Measurements from ENCODE around the gene RYR3.

Gene RYR3

GRCh38 chr15:33369941-33370622 lies 59.3 kb downstream of the RYR3 start:
- TF ChIP-seq POLR2A (IDR thresholded peaks at IDR 0.05; ENCODE audit: low read depth, low read length) = no peak
- TF ChIP-seq POLR2AphosphoS5 (IDR thresholded peaks at IDR 0.05; ENCODE audit: low read depth, low read length) = no peak
- TF ChIP-seq TAF1 (IDR thresholded peaks at IDR 0.05; ENCODE audit: borderline replicate concordance, low read depth, low read length) = no peak
- FAIRE-seq (no peak), DNase-seq (ENCODE audit: insufficient read length) (no peak)

DNA sequence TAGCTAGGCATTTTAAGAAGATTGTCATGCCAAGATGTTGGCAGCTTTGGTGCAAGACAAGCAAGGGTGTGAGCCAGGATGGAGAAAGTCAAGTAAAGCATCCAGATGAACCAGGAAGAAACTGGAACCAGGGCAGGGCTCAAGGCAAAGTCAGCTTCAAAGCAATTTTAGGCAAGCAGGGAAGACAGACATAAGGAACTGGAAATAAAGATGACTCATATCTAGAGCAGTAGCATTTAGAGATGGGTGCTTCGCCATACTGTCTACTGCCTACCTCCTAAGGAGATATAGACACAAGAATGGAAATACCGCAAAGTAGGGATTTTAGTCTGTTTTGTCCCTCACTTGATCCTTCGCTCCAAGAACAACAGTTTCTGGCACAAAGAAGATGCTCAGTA lies 59.9 kb downstream of the RYR3 start:
- no peak for FAIRE-seq

GRCh38 chr15:33371159-33371558 lies 60.4 kb downstream of the RYR3 start:
- TF ChIP-seq TAF1 (IDR thresholded peaks at IDR 0.05; ENCODE audit: borderline replicate concordance, low read depth, low read length) (no peak), POLR2A (IDR thresholded peaks at IDR 0.05; ENCODE audit: low read depth, low read length) (no peak), POLR2AphosphoS5 (IDR thresholded peaks at IDR 0.05; ENCODE audit: low read depth, low read length) (no peak)
- FAIRE-seq = no peak
- no peak for DNase-seq (ENCODE audit: insufficient read length)

More for the DNA sequence above, 59.9 kb downstream of the RYR3 start:
- TF ChIP-seq TAF1 (IDR thresholded peaks at IDR 0.05; ENCODE audit: borderline replicate concordance, low read depth, low read length) = no peak
- TF ChIP-seq POLR2A (IDR thresholded peaks at IDR 0.05; ENCODE audit: low read depth, low read length) = no peak
- TF ChIP-seq POLR2AphosphoS5 (IDR thresholded peaks at IDR 0.05; ENCODE audit: low read depth, low read length) = no peak
- DNase-seq (ENCODE audit: insufficient read length) = no peak

DNA sequence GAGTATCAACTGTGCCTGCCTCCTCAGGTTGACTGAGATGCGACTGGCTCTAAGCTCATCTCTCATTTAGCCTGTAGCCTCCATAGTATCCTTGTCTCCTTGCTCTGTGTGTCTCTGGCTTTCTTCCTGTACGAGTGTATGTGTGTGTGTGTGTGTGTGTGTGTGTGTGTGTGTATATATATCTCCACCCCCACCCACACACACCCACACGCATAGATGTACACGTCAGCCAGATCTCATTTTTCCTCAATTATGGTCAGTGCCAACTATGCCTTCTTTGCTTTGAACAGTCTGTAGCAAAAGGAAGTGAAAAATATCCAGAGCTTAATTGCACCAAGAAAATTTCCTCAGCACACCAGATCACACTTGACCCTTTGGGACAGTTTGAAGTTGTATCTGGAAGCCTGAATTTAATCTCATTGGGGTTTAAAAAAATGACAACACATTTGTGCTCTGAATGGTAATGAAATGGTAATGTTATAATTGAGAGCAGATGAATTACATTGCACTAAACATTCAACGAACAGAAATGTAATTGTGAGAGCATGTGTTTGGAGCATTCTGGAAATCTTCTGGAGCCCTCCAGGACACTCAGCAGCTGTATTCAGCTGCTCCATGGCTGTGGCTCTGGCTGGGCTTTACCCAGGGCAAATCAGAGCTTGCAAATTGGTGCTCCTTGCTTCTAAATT lies 63.6 kb downstream of the RYR3 start:
- DNase-seq (ENCODE audit: insufficient read length) (no peak), FAIRE-seq (no peak)
- no peak for TF ChIP-seq POLR2A (IDR thresholded peaks at IDR 0.05; ENCODE audit: low read depth, low read length)
- TF ChIP-seq TAF1 (IDR thresholded peaks at IDR 0.05; ENCODE audit: borderline replicate concordance, low read depth, low read length) = no peak
- no peak for TF ChIP-seq POLR2AphosphoS5 (IDR thresholded peaks at IDR 0.05; ENCODE audit: low read depth, low read length)

- DNase-seq (ENCODE audit: insufficient read length) (no peak), FAIRE-seq (no peak)
- TF ChIP-seq TAF1 (IDR thresholded peaks at IDR 0.05; ENCODE audit: borderline replicate concordance, low read depth, low read length) (no peak), POLR2AphosphoS5 (IDR thresholded peaks at IDR 0.05; ENCODE audit: low read depth, low read length) (no peak), POLR2A (IDR thresholded peaks at IDR 0.05; ENCODE audit: low read depth, low read length) (no peak)
Observed at GRCh38 chr15:33375236-33375635, 64.5 kb downstream of the RYR3 start.

DNA sequence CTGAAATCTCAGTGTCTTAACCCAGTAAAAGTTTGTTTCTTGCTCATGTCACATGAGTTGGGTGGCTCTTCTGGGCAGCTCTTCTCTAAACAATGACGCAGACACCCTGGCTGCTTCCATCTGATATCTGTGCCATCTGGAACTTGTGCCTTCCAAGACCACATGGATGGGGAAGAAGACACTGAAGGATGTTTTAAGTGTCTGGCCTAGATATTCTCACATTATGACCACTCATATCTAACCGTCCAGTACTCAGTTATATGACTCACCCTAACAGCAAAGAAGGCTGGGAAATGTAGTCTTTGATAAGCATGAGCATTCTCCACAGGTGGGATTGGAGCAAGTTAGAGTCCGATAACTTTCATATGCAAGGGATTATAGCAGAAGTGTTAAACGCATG lies 66.4 kb downstream of the RYR3 start:
- FAIRE-seq = no peak
- no peak for TF ChIP-seq POLR2A (IDR thresholded peaks at IDR 0.05; ENCODE audit: low read depth, low read length)
- no peak for TF ChIP-seq POLR2AphosphoS5 (IDR thresholded peaks at IDR 0.05; ENCODE audit: low read depth, low read length)
- no peak for TF ChIP-seq TAF1 (IDR thresholded peaks at IDR 0.05; ENCODE audit: borderline replicate concordance, low read depth, low read length)

GRCh38 chr15:33378866-33379480 lies 68.2 kb downstream of the RYR3 start:
- FAIRE-seq (no peak), DNase-seq (ENCODE audit: insufficient read length) (no peak)
- TF ChIP-seq POLR2AphosphoS5 (IDR thresholded peaks at IDR 0.05; ENCODE audit: low read depth, low read length) (no peak), TAF1 (IDR thresholded peaks at IDR 0.05; ENCODE audit: borderline replicate concordance, low read depth, low read length) (no peak), POLR2A (IDR thresholded peaks at IDR 0.05; ENCODE audit: low read depth, low read length) (no peak)

More for the DNA sequence above, 66.4 kb downstream of the RYR3 start:
- no peak for DNase-seq (ENCODE audit: insufficient read length)

DNA sequence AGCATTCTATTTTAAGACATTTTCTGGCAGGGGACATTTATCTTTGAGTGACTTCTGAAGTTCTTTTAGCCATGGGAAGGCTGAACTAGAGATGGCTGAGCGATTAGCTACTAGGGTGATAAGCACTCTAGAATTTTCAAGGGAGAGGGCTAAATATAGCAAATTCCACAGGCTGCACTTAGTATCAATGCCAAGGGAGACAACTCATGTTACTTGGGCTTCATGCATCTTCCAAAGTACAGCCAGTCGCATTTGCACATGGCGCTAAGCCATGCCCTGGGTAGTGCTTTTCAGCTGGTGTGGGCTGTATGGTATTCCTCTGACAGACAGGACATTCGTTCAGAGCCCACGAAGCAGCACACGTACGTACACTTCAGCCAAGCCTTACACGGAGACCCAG lies 69.6 kb downstream of the RYR3 start:
- no peak for DNase-seq (ENCODE audit: insufficient read length)
- FAIRE-seq = no peak
- TF ChIP-seq POLR2AphosphoS5 (IDR thresholded peaks at IDR 0.05; ENCODE audit: low read depth, low read length) (no peak), TAF1 (IDR thresholded peaks at IDR 0.05; ENCODE audit: borderline replicate concordance, low read depth, low read length) (no peak), POLR2A (IDR thresholded peaks at IDR 0.05; ENCODE audit: low read depth, low read length) (no peak)

DNA sequence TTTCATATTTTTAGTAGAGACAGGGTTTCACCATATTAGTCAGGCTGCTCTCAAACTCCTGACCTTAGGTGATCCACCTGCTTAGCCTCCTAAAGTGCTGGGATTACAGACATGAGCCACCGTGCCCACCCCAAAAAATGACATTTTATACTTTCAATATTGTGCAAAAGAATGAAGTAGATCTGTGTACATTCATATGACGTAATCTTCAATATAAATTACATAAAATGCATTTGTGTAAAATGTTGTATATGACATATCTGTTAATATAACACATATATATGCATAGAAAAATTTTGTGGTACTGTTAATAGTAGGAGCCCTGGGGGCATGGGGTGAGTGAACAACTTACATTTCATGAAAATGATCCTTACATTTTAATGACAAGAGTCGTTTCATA lies 71.7 kb downstream of the RYR3 start:
- DNase-seq (ENCODE audit: insufficient read length) (no peak), FAIRE-seq (no peak)

GRCh38 chr15:33384307-33384706 lies 73.5 kb downstream of the RYR3 start:
- no peak for DNase-seq (ENCODE audit: insufficient read length)
- TF ChIP-seq POLR2A (IDR thresholded peaks at IDR 0.05; ENCODE audit: low read depth, low read length) = no peak
- TF ChIP-seq TAF1 (IDR thresholded peaks at IDR 0.05; ENCODE audit: borderline replicate concordance, low read depth, low read length) = no peak
- no peak for TF ChIP-seq POLR2AphosphoS5 (IDR thresholded peaks at IDR 0.05; ENCODE audit: low read depth, low read length)
- FAIRE-seq = no peak

More for the DNA sequence above, 71.7 kb downstream of the RYR3 start:
- TF ChIP-seq POLR2A (IDR thresholded peaks at IDR 0.05; ENCODE audit: low read depth, low read length) = no peak
- TF ChIP-seq TAF1 (IDR thresholded peaks at IDR 0.05; ENCODE audit: borderline replicate concordance, low read depth, low read length) = no peak
- TF ChIP-seq POLR2AphosphoS5 (IDR thresholded peaks at IDR 0.05; ENCODE audit: low read depth, low read length) = no peak

DNA sequence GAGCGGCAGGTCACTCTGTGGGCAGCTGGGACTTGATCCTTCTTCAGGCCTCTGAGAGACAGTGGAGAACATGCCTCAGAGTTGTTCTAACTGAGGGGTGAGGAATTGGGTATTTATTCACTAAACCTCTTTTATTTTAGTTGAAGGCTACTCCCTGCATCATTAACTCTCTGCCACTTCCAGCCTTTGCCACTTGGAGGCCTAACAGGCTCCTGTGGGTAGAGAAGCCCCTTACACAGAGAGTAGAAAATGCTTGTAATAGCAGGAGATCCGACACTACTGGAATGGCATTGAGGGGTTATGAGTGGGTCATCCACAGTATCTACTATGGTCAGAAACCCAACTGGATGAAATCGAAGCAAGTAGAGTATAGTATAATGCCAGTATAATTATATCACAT lies 81.7 kb downstream of the RYR3 start:
- no peak for FAIRE-seq
- DNase-seq (ENCODE audit: insufficient read length) = no peak
- no peak for TF ChIP-seq TAF1 (IDR thresholded peaks at IDR 0.05; ENCODE audit: borderline replicate concordance, low read depth, low read length)

DNA sequence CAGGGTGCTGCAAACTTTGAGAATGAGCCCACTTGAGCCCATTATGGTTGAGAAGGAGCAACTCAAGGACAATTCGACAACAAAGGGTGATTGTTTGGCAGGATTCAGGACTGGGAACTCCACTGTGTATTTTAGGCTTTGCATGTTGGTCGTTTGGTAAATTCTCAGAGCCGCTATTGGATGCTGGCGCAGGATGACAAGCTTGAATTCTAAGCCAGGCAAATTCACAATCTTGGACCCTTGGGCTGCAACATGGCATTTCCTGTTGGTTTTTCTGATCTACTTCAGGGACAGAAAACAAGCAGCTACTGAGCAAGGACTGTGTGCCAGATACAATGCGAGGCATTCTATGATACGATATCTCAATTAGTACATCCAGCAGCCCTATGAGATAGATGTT lies 82.8 kb downstream of the RYR3 start:
- no peak for FAIRE-seq
- DNase-seq (ENCODE audit: insufficient read length) = no peak
- TF ChIP-seq POLR2AphosphoS5 (IDR thresholded peaks at IDR 0.05; ENCODE audit: low read depth, low read length) (no peak), TAF1 (IDR thresholded peaks at IDR 0.05; ENCODE audit: borderline replicate concordance, low read depth, low read length) (no peak), POLR2A (IDR thresholded peaks at IDR 0.05; ENCODE audit: low read depth, low read length) (no peak)
